BLaER1 (cell line): ENCODE results near the gene ANKRD49.

Source experiments
- H3K27ac ChIP-seq: shearing (Covaris generic); formaldehyde crosslinking; 2 replicates; pipeline ENCODE4 v1.8.1; 2022
- H3K27me3 ChIP-seq: shearing (Covaris generic); formaldehyde crosslinking; 2 replicates; pipeline ENCODE4 v1.8.1; 2022
- H3K36me3 ChIP-seq: shearing (Covaris generic); formaldehyde crosslinking; 2 replicates; pipeline ENCODE4 v1.8.1; 2022
- H3K4me1 ChIP-seq: shearing (Covaris generic); formaldehyde crosslinking; 2 replicates; pipeline ENCODE4 v1.8.1; 2022
- H3K4me2 ChIP-seq: shearing (Covaris generic); formaldehyde crosslinking; 2 replicates; pipeline ENCODE4 v1.8.1; 2022
- H3K4me3 ChIP-seq: shearing (Covaris generic); formaldehyde crosslinking; 2 replicates; pipeline ENCODE4 v1.8.1; 2022
- H3K9ac ChIP-seq: shearing (Covaris generic); formaldehyde crosslinking; 2 replicates; pipeline ENCODE4 v1.8.1; 2022
- H3K9me3 ChIP-seq: shearing (Covaris generic); formaldehyde crosslinking; 2 replicates; pipeline ENCODE4 v1.8.1; 2022
- H4K20me1 ChIP-seq: shearing (Covaris generic); formaldehyde crosslinking; 2 replicates; pipeline ENCODE4 v1.8.1; 2022
- Cebpa-rat ChIP-seq: shearing (Covaris generic); IDR thresholded peaks from 2 replicates; pipeline ENCODE4 v1.8.1; 2022

Gene ANKRD49

GRCh38 chr11:94537031-94537600 is 43.3 kb downstream of the ANKRD49 start:
- H3K9me3 ChIP-seq, result no peaks in the 10 kb centered on the region
- H4K20me1 ChIP-seq, result no peaks in the 10 kb centered on the region
- no peaks in the 10 kb centered on the region for H3K27me3 ChIP-seq
- no peak overlapping the region for H3K4me3 ChIP-seq
- no peak overlapping the region for H3K4me2 ChIP-seq
- peaks cover 6% of the 10 kb centered on the region for H3K4me1 ChIP-seq
- no peak overlapping the region for H3K27ac ChIP-seq
- no peak for TF ChIP-seq Cebpa-rat
- no peak overlapping the region for H3K9ac ChIP-seq
- no peaks in the 10 kb centered on the region for H3K36me3 ChIP-seq

GRCh38 chr11:94539420-94539819 is 45.6 kb downstream of the ANKRD49 start:
- Histone ChIP-seq H3K4me1 (peaks cover 11% of the 10 kb centered on the region), H3K9me3 (no peaks in the 10 kb centered on the region), H3K36me3 (no peaks in the 10 kb centered on the region), H3K9ac (no peak overlapping the region), H4K20me1 (no peaks in the 10 kb centered on the region), H3K27me3 (no peaks in the 10 kb centered on the region), H3K4me3 (no peak overlapping the region), H3K27ac (no peak overlapping the region), H3K4me2 (no peak overlapping the region)
- TF ChIP-seq Cebpa-rat, result no peak

DNA sequence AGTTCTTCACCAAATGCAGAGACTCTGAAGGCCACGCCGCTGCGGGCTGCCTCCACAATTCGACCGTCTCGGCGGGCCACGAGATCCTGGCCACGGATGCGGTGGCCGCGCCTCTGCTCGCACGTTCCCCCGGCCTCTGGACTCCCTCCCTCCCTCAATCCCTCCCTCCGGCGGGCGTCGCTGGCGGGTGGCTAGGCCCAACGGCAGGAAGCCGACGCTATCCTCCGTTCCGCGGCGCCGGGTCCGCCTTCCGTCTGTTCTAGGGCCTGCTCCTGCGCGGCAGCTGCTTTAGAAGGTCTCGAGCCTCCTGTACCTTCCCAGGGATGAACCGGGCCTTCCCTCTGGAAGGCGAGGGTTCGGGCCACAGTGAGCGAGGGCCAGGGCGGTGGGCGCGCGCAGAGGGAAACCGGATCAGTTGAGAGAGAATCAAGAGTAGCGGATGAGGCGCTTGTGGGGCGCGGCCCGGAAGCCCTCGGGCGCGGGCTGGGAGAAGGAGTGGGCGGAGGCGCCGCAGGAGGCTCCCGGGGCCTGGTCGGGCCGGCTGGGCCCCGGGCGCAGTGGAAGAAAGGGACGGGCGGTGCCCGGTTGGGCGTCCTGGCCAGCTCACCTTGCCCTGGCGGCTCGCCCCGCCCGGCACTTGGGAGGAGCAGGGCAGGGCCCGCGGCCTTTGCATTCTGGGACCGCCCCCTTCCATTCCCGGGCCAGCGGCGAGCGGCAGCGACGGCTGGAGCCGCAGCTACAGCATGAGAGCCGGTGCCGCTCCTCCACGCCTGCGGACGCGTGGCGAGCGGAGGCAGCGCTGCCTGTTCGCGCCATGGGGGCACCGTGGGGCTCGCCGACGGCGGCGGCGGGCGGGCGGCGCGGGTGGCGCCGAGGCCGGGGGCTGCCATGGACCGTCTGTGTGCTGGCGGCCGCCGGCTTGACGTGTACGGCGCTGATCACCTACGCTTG is 50.2 kb downstream of the ANKRD49 start, which contains the start of gene FUT4:
FUT4 (plus strand) TSS at position 227 of the 951 bp plus-strand sequence; CDS start at position 440, 213 bp downstream.
- Histone ChIP-seq H3K27ac (peak within 1 kb of the TSS; percentile 98), H3K4me3 (peak within 1 kb of the TSS; percentile 83), H3K4me1 (peaks cover 52% of the 10 kb centered on the region), H3K9ac (peak within 1 kb of the TSS; percentile 94), H4K20me1 (peaks cover 44% of the 10 kb centered on the region), H3K27me3 (no peaks in the 10 kb centered on the region), H3K9me3 (no peaks in the 10 kb centered on the region), H3K4me2 (peak within 1 kb of the TSS; percentile 86), H3K36me3 (peaks cover 17% of the 10 kb centered on the region)
- TF ChIP-seq Cebpa-rat, result no peak

DNA sequence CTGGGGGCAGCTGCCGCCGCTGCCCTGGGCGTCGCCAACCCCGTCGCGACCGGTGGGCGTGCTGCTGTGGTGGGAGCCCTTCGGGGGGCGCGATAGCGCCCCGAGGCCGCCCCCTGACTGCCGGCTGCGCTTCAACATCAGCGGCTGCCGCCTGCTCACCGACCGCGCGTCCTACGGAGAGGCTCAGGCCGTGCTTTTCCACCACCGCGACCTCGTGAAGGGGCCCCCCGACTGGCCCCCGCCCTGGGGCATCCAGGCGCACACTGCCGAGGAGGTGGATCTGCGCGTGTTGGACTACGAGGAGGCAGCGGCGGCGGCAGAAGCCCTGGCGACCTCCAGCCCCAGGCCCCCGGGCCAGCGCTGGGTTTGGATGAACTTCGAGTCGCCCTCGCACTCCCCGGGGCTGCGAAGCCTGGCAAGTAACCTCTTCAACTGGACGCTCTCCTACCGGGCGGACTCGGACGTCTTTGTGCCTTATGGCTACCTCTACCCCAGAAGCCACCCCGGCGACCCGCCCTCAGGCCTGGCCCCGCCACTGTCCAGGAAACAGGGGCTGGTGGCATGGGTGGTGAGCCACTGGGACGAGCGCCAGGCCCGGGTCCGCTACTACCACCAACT is 51.0 kb downstream of the ANKRD49 start:
- Histone ChIP-seq H3K9me3 (no peaks in the 10 kb centered on the region), H3K36me3 (peaks cover 21% of the 10 kb centered on the region), H3K27me3 (no peaks in the 10 kb centered on the region), H3K27ac (peak overlapping the region; percentile 98), H3K9ac (peak overlapping the region; percentile 94), H3K4me2 (peak overlapping the region; percentile 86), H3K4me1 (peaks cover 52% of the 10 kb centered on the region), H4K20me1 (peaks cover 52% of the 10 kb centered on the region), H3K4me3 (peak overlapping the region; percentile 83)
- no peak for TF ChIP-seq Cebpa-rat

DNA sequence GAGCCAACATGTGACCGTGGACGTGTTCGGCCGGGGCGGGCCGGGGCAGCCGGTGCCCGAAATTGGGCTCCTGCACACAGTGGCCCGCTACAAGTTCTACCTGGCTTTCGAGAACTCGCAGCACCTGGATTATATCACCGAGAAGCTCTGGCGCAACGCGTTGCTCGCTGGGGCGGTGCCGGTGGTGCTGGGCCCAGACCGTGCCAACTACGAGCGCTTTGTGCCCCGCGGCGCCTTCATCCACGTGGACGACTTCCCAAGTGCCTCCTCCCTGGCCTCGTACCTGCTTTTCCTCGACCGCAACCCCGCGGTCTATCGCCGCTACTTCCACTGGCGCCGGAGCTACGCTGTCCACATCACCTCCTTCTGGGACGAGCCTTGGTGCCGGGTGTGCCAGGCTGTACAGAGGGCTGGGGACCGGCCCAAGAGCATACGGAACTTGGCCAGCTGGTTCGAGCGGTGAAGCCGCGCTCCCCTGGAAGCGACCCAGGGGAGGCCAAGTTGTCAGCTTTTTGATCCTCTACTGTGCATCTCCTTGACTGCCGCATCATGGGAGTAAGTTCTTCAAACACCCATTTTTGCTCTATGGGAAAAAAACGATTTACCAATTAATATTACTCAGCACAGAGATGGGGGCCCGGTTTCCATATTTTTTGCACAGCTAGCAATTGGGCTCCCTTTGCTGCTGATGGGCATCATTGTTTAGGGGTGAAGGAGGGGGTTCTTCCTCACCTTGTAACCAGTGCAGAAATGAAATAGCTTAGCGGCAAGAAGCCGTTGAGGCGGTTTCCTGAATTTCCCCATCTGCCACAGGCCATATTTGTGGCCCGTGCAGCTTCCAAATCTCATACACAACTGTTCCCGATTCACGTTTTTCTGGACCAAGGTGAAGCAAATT is 51.7 kb downstream of the ANKRD49 start:
- Histone ChIP-seq H3K9me3 (no peaks in the 10 kb centered on the region), H3K36me3 (peaks cover 21% of the 10 kb centered on the region), H4K20me1 (peaks cover 59% of the 10 kb centered on the region), H3K4me1 (peaks cover 52% of the 10 kb centered on the region), H3K27ac (peak overlapping the region; percentile 98), H3K27me3 (no peaks in the 10 kb centered on the region), H3K4me2 (peak overlapping the region; percentile 86), H3K4me3 (peak overlapping the region; percentile 83), H3K9ac (peak overlapping the region; percentile 94)
- no peak for TF ChIP-seq Cebpa-rat

- Histone ChIP-seq H3K4me2 (peak overlapping the region; percentile 86), H3K27ac (no peak overlapping the region), H3K36me3 (peaks cover 21% of the 10 kb centered on the region), H3K9ac (peak overlapping the region; percentile 39), H3K9me3 (no peaks in the 10 kb centered on the region), H4K20me1 (peaks cover 64% of the 10 kb centered on the region), H3K4me3 (peak overlapping the region; percentile 83), H3K27me3 (no peaks in the 10 kb centered on the region), H3K4me1 (peaks cover 52% of the 10 kb centered on the region)
- no peak for TF ChIP-seq Cebpa-rat
These were observed 52.3 kb downstream of the ANKRD49 start for GRCh38 chr11:94546162-94546470.

DNA sequence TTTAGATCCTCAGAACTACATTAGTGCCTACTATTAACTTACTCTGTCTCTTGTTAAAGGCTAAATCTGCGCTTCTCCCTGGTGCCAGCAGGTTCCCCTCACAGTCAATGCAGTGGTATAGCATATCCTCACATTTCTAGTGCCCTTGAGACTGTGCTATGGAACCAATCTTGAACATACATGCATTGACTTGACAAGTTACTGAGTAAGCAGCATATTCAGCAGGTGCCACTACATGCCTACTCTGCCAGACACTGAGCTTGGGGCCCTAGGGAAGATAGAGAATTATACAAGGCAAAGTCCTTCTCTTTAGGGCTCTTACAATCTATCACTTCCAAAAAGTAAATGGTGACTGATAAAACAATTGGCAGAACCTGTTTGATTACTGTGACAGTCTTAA is 53.1 kb downstream of the ANKRD49 start:
- Histone ChIP-seq H3K27ac (no peak overlapping the region), H3K36me3 (peaks cover 21% of the 10 kb centered on the region), H3K4me3 (peak overlapping the region; percentile 83; the same call in 1 of the 2 replicates)

GRCh38 chr11:94549146-94549545 is 55.4 kb downstream of the ANKRD49 start:
- Histone ChIP-seq H3K27ac (no peak overlapping the region), H3K27me3 (no peaks in the 10 kb centered on the region), H3K9ac (no peak overlapping the region), H3K4me3 (no peak overlapping the region), H3K9me3 (no peaks in the 10 kb centered on the region), H4K20me1 (peaks cover 64% of the 10 kb centered on the region), H3K4me2 (0 out of 2 replicates have a peak overlapping the region, but pooled peaks have one; percentile 86), H3K36me3 (peaks cover 21% of the 10 kb centered on the region), H3K4me1 (peaks cover 43% of the 10 kb centered on the region)
- TF ChIP-seq Cebpa-rat, result no peak

More for the DNA sequence above, 53.1 kb downstream of the ANKRD49 start:
- H4K20me1 ChIP-seq, result peaks cover 64% of the 10 kb centered on the region
- no peaks in the 10 kb centered on the region for H3K9me3 ChIP-seq
- peak overlapping the region; percentile 86 for H3K4me2 ChIP-seq
- H3K27me3 ChIP-seq, result no peaks in the 10 kb centered on the region
- TF ChIP-seq Cebpa-rat, result no peak
- H3K4me1 ChIP-seq, result peaks cover 52% of the 10 kb centered on the region
- H3K9ac ChIP-seq, result peak overlapping the region; percentile 39; the same call in 1 of the 2 replicates
